IPS-NIHi7 (cell line): ENCODE measurements around the gene NEMP2.
"Not testable (repeated sequence)": the region's sequence is repeated elsewhere in the genome, so short reads cannot be mapped to it uniquely, and the experiment has no call there.

Source experiments
- DNase-seq: peaks from one replicate; pipeline ENCODE4 v3.0.0; 2012; ENCODE audit warnings: mixed read lengths; ENCODE audit errors: extremely low spot score

NEMP2 gene

DNA sequence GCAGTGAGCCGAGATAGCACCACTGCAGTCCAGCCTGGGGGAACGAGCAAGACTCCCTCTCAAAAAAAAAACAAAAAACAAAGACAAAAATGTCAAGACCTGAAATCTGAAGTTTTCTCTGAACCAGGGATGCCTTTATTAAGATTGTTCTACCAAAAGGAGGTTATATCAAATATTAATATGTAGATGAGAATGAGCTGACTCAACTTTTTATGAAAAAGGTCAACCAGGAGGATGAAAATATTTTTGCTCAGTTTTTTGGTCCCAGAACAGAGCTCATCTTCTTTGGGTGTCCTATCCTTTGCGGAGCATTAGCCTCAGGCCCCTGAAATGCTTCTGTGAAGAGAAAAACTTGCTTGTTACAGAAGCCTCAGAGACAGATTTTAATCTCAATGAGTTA is 44.0 kb downstream of the NEMP2 start:
- DNase-seq, result no peak

DNA sequence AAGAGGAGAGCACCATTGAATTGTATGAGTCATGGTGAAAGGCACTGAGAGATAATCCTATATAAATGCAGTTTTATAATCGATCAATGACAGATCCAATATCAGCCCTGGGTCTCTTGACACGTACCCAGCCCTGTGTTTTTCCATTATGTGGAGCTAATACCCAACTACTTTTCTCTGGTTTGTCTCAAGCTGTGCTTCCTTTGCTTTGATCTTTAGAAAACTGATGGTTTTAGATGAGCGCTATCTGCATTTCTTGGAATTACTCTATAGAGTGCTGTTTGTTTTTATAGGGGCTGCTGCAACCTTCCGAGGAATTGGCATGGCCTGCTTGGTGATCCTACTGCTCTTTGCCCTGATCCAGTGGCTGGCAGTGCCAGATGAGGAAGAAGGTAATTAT is 45.0 kb downstream of the NEMP2 start:
- no peak for DNase-seq

DNA sequence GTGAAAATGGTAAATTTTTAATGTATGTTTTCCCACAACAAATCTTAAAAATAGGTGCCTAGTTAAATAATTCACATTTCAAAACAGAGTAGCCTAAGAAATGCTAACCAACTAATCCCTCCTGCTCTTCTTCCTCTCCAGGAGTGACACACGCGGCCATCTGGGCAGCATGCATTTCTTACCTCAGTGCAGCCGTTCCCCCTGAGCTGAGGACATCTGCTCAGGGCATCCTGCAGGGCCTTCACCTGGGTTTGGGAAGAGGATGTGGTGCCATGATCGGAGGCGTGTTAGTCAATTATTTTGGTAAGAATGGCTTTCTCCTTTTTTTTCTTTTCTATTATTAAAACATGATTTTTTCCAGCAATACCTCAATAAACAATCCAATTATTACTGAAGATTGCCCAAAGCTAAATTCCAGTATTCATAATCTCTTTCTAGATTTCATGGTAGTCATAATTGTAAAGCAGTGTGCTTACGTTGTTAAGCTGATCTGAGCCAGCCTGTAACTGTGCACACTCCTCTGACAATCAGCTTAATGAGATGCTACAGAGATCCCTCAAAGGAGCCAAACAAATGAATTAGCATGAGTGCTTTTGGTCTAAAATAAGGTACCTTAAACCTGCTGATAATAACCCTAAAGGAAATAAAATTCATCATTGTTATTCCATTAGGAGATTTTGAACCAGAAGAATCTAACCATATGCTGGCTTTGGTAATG is 45.8 kb downstream of the NEMP2 start:
- no peak for DNase-seq

DNA sequence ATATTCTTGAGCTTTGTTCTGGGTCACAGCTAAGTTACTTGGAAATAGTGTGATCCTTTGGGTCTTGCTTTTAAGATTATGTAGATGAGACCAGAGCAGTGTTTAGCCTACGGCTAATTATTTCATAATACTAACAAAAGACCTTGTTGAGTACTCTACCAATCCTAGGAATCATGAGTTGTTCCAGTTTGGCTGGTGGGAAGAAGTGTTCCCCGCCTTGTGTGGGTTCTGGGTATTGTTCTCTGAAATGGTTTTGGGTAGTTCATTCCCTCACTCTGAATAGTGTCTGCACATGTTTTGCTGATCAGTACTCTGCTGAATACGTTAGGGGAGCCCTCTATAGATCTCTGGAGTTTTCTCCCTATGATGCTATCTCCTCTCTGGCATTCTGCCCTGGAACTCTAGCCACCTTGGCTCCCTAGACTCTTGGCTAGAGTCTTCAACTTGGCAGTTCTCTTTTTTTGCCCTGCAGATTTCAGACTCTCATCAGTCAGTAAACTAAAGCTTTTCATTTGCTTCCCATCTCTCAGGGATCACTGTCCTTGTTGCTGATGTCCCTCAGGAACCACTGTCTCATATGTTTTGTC is 48.4 kb downstream of the NEMP2 start:
- DNase-seq, result no peak

DNA sequence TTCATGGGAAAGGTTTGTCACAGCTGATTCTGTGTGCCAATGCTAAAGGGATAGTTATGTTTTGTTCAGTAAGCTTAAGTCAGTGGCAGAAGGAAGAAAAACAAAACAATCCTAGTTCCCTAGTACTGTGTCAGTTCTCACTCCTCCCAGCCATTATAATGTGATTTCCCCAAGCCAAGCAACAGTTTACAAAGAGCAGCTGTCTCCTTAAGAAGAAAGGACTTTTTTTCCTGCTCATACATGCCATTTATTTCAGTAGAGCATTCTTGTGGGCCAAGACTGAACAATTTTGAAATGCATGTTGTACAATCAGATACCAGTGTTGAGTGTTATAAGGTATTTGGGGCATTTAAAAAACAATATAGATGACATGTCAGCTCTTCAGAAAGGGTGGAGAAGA is 52.1 kb downstream of the NEMP2 start:
- DNase-seq, result no peak

DNA sequence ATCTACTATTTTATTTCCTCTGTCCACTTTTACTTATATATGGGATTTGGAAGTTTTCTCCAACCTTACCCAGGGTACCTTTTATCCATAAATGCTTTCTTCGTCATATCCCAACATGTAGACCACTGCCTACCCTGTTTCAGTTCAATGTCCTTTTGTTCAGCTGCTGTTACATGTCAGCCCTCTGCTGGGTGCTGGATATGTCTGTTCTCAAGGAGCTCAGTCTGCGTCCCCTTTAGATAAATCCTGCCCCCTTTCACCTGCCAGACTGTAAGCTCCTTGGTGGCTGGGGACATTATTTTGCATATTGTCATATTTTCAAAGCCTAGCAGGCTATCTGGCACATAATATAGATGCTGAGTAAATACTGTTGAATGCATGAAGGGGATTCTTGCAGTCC is 53.2 kb downstream of the NEMP2 start:
- DNase-seq, result no peak

DNA sequence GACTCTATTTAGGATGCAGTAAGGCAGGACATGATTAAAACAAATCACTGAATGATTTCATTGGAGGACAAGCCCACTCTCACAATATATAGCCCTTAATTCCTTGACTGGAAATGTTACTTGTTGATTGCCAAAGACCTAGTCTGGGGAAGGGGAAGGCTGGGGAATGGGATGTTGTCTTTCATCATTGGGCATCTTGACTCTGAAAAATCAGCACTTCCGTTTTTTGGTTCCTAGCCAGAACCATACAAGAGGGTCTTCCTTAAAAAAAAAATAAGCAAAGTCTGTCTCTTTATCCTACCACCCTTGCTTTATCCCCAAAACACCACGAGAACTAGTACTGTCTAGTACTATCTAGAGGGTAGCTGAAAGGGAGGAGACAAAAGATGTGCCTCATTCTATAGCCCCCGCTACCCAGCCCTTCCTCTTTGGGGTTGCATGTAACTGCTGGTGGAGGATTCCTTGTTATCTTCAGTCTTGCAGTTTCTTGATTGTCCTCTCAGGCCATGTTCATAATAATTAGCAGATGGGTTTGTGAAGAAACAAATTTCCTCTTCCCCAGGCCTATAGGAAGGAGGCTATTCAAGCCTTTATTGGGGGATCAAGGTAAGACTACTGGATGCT is 55.8 kb downstream of the NEMP2 start:
- no peak for DNase-seq

DNA sequence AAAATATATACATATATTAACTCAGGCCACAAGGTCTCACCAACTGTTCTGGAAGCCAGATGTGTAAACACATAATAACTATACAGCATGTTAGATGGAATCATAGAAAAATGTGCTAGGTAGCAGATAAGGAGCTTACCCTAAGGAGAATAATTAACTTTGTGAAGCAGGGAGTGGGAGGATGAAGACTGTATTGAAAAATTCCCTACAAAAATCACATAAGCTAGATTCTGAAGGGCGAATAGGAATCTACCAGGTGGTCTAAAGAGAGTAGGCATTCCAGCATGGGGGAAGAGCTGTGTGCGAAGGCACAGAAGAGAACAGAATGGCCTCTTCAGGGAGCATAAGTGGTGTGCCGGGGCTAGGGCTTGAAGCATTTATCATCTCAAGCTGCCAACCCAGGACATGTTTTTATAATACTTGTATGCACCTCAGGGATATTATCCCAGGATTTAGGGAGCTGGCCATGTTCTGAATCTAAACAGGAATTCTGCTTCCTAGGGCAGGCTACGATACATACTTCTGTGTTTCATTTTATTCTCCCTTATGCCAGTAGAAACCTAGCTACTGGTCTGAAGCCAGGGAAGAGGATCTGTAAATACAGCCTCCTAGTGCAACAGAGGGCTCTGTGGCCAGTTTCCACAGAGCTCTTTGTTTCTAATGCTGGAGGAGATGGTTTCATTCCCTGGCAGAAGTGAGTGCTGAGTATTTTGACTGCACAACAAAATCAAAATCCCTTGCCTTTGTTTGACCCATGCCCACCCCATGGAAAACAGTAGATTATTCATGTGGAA is 56.7 kb downstream of the NEMP2 start:
- no peak for DNase-seq

DNA sequence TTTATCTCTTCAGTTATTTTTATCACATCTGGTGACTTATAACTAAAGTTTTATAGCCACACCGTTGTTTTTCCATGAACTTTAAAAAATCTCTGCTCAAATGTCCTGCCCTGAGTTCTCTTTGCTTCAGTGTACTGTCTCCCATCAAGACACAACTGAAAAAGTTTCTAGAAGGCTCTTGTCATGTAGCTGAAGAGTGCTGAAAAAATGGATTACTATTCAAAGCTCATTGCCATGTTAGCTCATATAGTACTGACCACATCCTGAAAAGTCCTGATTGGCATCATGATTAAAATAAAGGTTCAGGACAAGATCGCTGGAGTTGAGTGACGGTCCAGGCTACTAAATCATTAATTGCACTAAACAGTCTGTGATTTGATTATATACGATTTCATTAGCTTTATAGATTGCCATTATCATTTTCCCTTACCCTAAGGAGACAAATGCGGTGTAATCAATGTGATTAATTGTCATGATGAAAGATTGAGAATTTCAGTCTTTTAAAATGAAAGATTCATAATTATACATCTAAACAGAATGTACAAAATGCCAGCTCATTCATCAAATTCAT is 64.2 kb downstream of the NEMP2 start:
- DNase-seq, result no peak

DNA sequence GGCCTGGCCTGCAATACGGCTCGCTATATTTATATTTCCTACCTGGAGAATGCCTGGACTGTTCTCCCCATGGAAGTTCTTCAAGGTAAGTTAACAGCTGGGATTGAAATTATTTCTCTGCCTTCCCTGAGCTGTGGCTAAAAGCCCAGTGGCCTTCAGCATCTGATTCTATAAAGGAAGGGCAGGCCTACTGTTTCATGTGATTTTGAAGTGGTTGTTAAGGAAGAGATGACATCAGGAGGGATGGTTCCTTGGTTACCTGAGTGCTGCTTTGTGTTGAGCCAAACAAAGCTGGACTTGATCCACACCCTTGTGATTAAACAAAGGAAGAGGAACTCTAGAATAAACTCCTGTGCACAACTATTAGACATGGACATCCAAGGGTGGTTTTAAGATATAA is 64.8 kb downstream of the NEMP2 start:
- no peak for DNase-seq

DNA sequence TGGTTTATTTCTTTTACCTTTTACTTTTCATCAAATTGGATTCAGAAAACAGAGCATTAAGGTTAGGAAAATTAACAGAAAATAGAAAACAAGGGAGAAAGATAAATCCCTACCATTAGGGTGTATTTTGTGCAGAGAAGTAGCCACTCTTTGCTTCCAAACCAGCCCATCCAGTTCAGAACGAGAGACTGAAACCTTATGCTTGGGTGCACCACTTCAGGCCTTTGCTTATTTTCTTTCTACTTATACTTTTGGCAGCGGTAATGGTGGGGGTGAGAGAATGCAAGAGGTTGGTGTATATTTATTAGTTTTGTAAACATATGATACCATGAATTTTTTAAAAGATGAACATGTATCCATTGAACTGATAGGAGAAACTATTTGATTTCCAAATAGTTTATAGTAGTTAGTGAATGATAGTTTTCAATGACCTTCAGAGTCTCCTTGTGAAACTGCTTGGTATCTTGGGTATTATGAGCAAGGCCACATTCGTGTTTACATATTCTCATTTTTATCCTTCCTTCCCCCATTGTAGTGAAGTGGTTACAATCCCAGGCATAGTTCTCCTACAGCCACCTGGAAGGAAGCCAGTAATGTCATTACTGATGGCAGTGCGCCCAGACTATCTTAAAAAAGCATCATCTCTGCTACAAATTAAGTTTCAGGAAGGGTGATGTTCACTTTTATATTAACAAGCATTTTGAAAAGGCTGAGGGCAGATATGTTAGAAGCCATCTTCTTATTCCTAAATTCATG is 65.5 kb downstream of the NEMP2 start:
- no peak for DNase-seq

DNA sequence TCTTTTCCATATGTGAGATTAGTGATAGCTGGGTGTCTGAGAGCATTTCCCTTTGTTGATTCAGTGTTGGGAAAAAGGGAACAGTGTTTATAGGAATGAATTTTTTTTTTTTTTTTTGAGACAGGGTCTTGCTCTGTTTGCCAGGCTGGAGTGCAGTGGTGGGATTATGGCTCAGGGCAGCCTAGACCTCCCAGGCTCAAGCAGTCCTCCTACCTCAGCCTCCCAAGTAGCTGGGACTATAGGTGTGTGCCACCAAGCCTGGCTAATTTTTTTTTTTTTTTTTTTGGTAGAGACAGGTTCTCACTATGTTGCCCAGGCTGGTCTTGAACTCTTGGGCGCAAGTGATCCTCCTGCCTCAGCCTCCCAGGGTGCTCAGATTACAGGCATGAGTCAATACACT is 66.2 kb downstream of the NEMP2 start:
- not testable (repeated sequence) for DNase-seq

DNA sequence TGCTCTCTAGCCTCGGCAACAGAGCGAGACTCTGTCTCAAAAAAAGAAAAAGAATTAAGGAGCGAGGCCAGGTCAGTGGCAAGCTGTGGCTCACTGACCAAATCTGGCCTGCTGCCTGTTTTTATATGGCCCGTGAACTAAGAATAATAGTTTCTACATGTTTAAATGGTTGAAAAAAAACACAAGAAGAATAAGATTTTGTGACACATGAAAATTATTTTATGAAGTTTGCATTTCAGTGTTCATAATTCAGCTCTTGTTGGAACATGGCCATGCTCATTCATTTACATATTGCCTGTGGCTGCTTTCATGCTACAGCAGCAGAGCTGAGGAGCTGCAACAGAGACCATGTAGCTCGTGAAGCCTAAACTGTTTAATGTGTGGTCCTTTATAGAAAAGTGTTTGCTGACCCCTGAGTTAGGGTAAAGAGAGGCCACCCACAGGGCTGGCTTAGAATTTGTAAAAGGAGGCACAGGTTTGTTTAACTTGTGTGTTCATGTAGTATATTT is 66.9 kb downstream of the NEMP2 start:
- DNase-seq, result no peak

DNA sequence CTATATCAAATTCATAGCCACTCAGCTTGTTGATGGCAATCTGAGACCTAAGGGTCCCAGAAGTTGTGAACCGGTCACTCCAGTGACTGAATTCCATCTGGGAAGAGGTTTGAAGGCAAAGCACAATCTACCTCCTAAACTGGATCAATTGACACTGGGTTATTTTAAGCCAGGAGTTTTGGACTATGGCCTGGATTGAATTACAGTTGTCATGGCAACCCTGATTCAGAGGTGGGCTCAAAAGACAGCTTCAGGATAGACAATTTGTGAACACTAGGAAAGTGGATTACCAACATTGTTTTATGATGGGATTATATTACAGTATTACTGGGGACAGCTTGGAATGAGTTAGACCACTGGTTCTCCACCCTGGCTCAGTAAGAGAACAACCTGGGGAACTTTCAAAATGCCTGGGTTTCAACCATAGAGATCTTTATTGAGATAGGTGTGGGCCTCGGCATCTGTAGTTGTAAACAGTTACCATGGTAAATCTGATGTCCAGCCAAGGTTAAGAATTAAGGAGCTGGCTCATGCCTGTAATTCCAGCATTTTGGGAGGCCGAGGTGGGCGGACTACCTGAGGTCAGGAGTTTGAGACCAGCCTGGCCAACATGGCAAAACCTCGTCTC is 67.6 kb downstream of the NEMP2 start:
- DNase-seq, result no peak

DNA sequence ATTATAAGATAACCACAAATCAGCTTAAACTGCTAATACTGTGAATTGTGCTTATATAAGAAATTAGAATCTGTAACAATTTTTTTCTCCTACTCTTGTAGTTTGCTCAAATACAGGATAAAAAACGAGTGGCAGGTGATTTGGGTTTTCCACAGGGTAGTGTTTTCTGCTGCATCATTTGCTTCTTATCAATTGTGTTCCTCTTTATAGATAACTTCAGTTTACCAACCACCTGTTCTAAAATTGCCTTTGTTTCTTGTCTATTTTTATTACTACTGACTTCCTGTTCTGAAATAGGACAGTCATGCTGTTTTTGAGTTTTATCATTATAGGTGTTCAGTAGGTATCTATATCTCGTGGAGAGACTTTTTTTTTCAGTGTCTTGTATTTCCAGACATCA is 69.5 kb downstream of the NEMP2 start:
- no peak for DNase-seq

DNA sequence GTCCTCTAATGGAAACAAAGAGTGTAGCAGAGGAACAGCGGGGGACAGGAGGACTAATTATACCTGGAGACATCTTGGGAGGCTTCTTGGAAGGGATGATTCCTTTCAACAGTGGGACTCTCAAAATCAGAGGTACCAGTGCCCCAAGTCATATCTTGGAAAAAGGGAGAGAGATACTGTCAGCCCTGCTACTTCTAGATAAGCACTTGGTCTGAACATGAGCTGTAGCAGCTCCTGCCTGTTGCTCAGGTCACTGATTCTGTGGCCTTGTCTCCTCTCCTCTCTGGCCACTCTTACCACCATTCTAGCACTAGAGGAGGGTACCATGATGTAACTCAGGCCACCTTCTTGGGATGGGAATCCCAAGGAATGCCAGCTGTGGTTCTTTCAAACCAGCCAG is 71.9 kb downstream of the NEMP2 start:
- no peak for DNase-seq

DNA sequence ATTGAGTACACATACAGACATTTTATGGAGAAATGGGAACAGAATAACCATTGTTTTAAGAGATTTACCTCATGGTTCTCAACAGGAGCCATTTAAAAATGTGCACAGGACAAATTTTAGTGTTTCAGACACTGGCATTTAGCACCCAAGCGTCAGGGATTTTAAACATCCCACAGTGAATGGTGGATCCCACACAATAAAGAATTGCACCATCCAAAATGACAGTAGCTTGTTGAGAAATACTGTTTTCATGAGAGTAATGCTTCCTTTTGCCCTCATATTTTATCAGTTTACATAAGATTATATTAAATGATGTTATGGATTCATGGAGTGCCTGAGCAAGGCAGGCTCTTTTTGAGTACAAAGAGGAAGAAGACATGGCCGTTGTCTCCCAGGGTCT is 72.3 kb downstream of the NEMP2 start:
- DNase-seq, result no peak

DNA sequence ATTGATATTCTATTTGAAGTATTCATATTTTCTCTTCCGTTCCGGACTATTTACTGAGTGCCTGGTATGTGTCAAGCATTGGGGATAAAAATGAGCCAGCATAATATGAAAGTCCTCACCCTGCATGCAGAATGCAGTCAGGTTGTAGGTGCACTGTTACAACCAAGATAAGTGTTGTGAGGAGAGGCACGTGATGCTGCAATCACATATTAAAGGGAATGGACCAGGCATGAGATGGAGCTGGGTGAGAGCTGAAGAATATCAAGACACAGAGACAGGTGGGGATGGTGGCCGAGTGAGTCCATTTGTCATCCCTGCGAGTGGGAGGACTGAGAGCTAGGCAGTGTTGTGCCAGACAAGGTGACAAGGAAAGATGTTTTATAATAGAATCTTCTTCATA is 74.0 kb downstream of the NEMP2 start:
- no peak for DNase-seq

DNA sequence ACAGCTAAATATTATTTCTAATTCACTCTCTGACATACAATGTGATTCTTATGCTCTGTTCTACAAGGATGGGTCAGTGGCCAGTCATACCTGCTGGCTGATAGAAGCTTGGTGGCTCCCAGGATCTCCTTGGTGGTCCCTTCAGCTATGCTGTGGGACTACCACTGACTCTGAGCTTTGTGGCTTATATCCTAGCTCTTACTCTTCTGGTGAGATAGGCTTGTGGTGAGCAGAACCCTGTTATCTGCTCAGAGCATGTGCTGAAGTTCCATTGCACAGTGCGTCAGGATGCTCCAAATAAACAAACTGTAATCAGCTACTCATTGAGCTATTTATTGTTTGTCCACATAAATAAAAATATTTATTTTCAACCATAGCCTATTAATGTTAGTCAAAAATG is 74.6 kb downstream of the NEMP2 start:
- DNase-seq, result no peak

DNA sequence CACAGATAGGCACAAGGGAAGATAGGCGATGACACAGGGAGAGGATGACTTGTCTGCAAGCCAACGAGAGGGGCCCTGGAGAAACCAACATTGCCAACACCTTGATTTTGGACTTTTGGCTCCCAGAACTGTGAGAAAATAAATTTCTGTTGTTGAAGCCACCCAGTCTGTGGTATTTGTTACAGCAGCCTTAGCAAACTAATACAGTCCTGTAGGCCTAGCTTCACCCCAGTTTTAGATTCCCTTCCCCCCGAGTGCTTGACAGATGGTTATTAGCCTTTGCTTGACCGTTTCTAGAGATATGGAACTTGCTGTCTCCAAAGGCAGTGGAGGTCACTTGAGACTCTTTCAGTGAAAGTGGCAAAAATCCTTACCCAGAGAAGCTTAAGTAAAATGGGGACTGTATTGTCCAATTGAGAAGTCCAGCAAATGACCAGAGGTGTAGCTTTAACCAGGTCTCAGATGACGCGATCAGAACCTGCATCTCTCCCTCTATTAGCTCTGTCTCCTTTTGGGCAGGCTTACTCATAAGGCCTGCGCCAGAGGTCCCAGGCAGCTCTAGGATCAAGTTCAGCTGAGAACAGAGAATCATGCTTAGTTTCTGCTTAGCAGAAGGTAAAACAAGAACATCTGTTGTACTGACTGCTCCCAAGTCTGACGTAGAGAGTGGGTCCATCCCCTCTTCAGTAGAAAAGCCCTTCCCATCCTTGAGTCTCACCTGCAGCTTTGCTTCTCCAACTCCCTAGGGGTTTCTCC is 76.0 kb downstream of the NEMP2 start:
- no peak for DNase-seq
